HEK293 (cell line): ENCODE results near the gene TUBB3.

ENCODE experiments used
- CTCF ChIA-PET: fragments of 350-600 bp; formaldehyde crosslinking; extraction: SDS; loops from one replicate; lab custom pipeline; 2021; ENCODE audit warnings: antibody characterized with exemption; lab: Yijun Ruan, JAX
- POLR2A ChIA-PET: fragments of 300-600 bp; formaldehyde crosslinking; extraction: SDS; loops from one replicate; lab custom pipeline; 2020; ENCODE audit warnings: antibody characterized with exemption, inconsistent platforms; lab: Yijun Ruan, JAX
- H3K27ac ChIP-seq: fragments of 200-500 bp; sonication (Bioruptor generic); 2 replicates; pipeline ENCODE4 v1.5.1; 2014; ENCODE audit warnings: low read depth, low read length, control low read depth, inconsistent platforms; ENCODE audit errors: extremely low read depth
- H3K36me3 ChIP-seq, 2 experiments: fragments of 200-500 bp in 1 of 2; sonication (Bioruptor generic) in 1 of 2; 1 replicate in 1 of 2; 2 replicates in 1 of 2; pipeline ENCODE4 v1.5.1; 2014 to 2017; ENCODE audit warnings: inconsistent platforms in 2 of 2, low read length in 2 of 2; ENCODE audit not compliant: control insufficient read depth in 2 of 2, insufficient read depth in 1 of 2
- H3K4me1 ChIP-seq: fragments of 200-500 bp; sonication (Bioruptor generic); 2 replicates; pipeline ENCODE4 v1.5.1; 2014; ENCODE audit warnings: mild to moderate bottlenecking, low read length, inconsistent platforms; ENCODE audit not compliant: control insufficient read depth, insufficient read depth
- H3K4me3 ChIP-seq: 2 replicates; pipeline ENCODE4 v1.5.1; 2011; ENCODE audit warnings: low read depth, mild to moderate bottlenecking, control low read depth, low read length, moderate library complexity
- H3K9me3 ChIP-seq: fragments of 200-500 bp; sonication (Bioruptor generic); 2 replicates; pipeline ENCODE4 v1.5.1; 2014; ENCODE audit warnings: low read depth, low read length, inconsistent platforms; ENCODE audit not compliant: control insufficient read depth, insufficient read depth
- MZF1 ChIP-seq: fragments of 450-650 bp; formaldehyde crosslinking; IDR thresholded peaks from 2 replicates; pipeline ENCODE4 v1.5.1; 2017; ENCODE audit warnings: missing biosample characterization, missing genetic modification characterization, borderline replicate concordance
- RBAK ChIP-seq: fragments of 450-650 bp; formaldehyde crosslinking; IDR thresholded peaks from 2 replicates; pipeline ENCODE4 v1.5.1; 2016; ENCODE audit warnings: missing biosample characterization, missing genetic modification characterization
- SETDB1 ChIP-seq: IDR thresholded peaks from one replicate; pipeline ENCODE4 v1.6.1; 2017; ENCODE audit warnings: mild to moderate bottlenecking, low read length, moderate library complexity, mixed read lengths; ENCODE audit not compliant: insufficient read length
- TCF7L2 ChIP-seq: IDR thresholded peaks from 2 replicates; pipeline ENCODE4 v1.6.1; 2011; ENCODE audit warnings: low read depth, mild to moderate bottlenecking, inconsistent platforms, low read length, moderate library complexity, borderline replicate concordance
- ZNF132 ChIP-seq: fragments of 450-650 bp; formaldehyde crosslinking; IDR thresholded peaks from 2 replicates; pipeline ENCODE4 v1.5.1; 2017; ENCODE audit warnings: missing biosample characterization, missing genetic modification characterization, borderline replicate concordance
- ZNF221 ChIP-seq: fragments of 450-650 bp; formaldehyde crosslinking; IDR thresholded peaks from 2 replicates; pipeline ENCODE4 v1.5.1; 2017; ENCODE audit warnings: missing biosample characterization, missing genetic modification characterization, borderline replicate concordance
- ZNF274 ChIP-seq, 2 experiments: fragments of 200-500 bp in 1 of 2; fragments of 450-650 bp in 1 of 2; sonication (Bioruptor generic) in 1 of 2; formaldehyde crosslinking in 1 of 2; IDR thresholded peaks; 2 replicates each; pipeline versions ENCODE4 v1.5.1 to v1.6.1; 2014 to 2016; ENCODE audit warnings: borderline replicate concordance in 1 of 2, inconsistent platforms in 1 of 2, low read length in 1 of 2, missing biosample characterization in 1 of 2, missing genetic modification characterization in 1 of 2
- ZNF335 ChIP-seq: fragments of 450-650 bp; formaldehyde crosslinking; conservative IDR thresholded peaks from 2 replicates; pipeline ENCODE4 v1.5.1; 2016; ENCODE audit warnings: missing biosample characterization, missing genetic modification characterization
- ZNF37A ChIP-seq: fragments of 450-650 bp; IDR thresholded peaks from 2 replicates; pipeline ENCODE4 v1.5.1; 2018; ENCODE audit warnings: missing biosample characterization, missing genetic modification characterization
- ZNF394 ChIP-seq: fragments of 450-650 bp; formaldehyde crosslinking; IDR thresholded peaks from 2 replicates; pipeline ENCODE4 v1.5.1; 2016; ENCODE audit warnings: missing biosample characterization, missing genetic modification characterization, mild to moderate bottlenecking, moderate library complexity, borderline replicate concordance
- ZNF404 ChIP-seq: fragments of 450-650 bp; formaldehyde crosslinking; IDR thresholded peaks from 2 replicates; pipeline ENCODE4 v1.5.1; 2017; ENCODE audit warnings: missing biosample characterization, missing genetic modification characterization
- ZNF416 ChIP-seq: fragments of 450-650 bp; formaldehyde crosslinking; IDR thresholded peaks from 2 replicates; pipeline ENCODE4 v1.5.1; 2016; ENCODE audit warnings: missing biosample characterization, missing genetic modification characterization
- ZNF555 ChIP-seq: fragments of 450-650 bp; formaldehyde crosslinking; conservative IDR thresholded peaks from 2 replicates; pipeline ENCODE4 v1.5.1; 2017; ENCODE audit warnings: missing biosample characterization, mild to moderate bottlenecking, missing genetic modification characterization, inconsistent platforms
- ZNF658 ChIP-seq: fragments of 450-650 bp; formaldehyde crosslinking; IDR thresholded peaks from 2 replicates; pipeline ENCODE4; 2016; ENCODE audit warnings: missing biosample characterization, missing genetic modification characterization
- ZNF701 ChIP-seq: fragments of 450-650 bp; formaldehyde crosslinking; IDR thresholded peaks from 2 replicates; pipeline ENCODE4 v1.5.1; 2016; ENCODE audit warnings: missing biosample characterization, missing genetic modification characterization
- TF ChIP-seq, protein P1 (sequence below): fragments of 450-650 bp; formaldehyde crosslinking; IDR thresholded peaks from 2 replicates; pipeline ENCODE4 v1.5.1; 2016; ENCODE audit warnings: missing biosample characterization, missing genetic modification characterization
- TF ChIP-seq, protein P2 (sequence below): fragments of 450-650 bp; formaldehyde crosslinking; IDR thresholded peaks from 2 replicates; pipeline ENCODE4 v1.5.1; 2016; ENCODE audit warnings: missing biosample characterization, missing genetic modification characterization, borderline replicate concordance
- TF ChIP-seq, protein P3 (sequence below): fragments of 450-650 bp; formaldehyde crosslinking; IDR thresholded peaks from 2 replicates; pipeline ENCODE4 v1.5.1; 2017; ENCODE audit warnings: missing biosample characterization, missing genetic modification characterization
- TF ChIP-seq, protein P4 (sequence below): IDR thresholded peaks from 2 replicates; pipeline ENCODE4 v1.6.1; 2011; ENCODE audit warnings: mild to moderate bottlenecking, low read depth, low read length, borderline replicate concordance
- TF ChIP-seq, protein P5 (sequence below): fragments of 450-650 bp; formaldehyde crosslinking; IDR thresholded peaks from 2 replicates; pipeline ENCODE4 v1.5.1; 2017; ENCODE audit warnings: missing biosample characterization, mild to moderate bottlenecking, missing genetic modification characterization, moderate library complexity

Gene TUBB3

DNA sequence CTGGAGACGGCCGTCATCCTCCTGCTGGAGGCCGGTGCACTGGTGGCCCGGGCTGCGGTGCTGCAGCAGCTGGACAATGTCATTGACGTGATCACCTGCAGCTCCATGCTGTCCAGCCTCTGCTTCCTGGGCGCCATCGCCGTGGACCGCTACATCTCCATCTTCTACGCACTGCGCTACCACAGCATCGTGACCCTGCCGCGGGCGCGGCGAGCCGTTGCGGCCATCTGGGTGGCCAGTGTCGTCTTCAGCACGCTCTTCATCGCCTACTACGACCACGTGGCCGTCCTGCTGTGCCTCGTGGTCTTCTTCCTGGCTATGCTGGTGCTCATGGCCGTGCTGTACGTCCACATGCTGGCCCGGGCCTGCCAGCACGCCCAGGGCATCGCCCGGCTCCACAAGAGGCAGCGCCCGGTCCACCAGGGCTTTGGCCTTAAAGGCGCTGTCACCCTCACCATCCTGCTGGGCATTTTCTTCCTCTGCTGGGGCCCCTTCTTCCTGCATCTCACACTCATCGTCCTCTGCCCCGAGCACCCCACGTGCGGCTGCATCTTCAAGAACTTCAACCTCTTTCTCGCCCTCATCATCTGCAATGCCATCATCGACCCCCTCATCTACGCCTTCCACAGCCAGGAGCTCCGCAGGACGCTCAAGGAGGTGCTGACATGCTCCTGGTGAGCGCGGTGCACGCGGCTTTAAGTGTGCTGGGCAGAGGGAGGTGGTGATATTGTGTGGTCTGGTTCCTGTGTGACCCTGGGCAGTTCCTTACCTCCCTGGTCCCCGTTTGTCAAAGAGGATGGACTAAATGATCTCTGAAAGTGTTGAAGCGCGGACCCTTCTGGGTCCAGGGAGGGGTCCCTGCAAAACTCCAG, 3.4 kb upstream of the TUBB3 start:
- POLR2A ChIA-PET, result interaction anchor here (0.8 kb wide), 1 partner anchor 10 kb away, joined by 3 read pairs; no protein-coding TSS in a partner anchor
- peaks cover 28% of the 10 kb centered on the region for H3K4me1 ChIP-seq
- TF ChIP-seq, protein P1, sequence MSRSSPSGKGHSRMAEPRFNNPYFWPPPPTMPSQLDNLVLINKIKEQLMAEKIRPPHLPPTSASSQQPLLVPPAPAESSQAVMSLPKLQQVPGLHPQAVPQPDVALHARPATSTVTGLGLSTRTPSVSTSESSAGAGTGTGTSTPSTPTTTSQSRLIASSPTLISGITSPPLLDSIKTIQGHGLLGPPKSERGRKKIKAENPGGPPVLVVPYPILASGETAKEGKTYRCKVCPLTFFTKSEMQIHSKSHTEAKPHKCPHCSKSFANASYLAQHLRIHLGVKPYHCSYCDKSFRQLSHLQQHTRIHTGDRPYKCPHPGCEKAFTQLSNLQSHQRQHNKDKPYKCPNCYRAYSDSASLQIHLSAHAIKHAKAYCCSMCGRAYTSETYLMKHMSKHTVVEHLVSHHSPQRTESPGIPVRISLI, result no peak
- TF ChIP-seq ZNF37A (tag by site-specific recombination), result no peak
- TF ChIP-seq, protein P2, sequence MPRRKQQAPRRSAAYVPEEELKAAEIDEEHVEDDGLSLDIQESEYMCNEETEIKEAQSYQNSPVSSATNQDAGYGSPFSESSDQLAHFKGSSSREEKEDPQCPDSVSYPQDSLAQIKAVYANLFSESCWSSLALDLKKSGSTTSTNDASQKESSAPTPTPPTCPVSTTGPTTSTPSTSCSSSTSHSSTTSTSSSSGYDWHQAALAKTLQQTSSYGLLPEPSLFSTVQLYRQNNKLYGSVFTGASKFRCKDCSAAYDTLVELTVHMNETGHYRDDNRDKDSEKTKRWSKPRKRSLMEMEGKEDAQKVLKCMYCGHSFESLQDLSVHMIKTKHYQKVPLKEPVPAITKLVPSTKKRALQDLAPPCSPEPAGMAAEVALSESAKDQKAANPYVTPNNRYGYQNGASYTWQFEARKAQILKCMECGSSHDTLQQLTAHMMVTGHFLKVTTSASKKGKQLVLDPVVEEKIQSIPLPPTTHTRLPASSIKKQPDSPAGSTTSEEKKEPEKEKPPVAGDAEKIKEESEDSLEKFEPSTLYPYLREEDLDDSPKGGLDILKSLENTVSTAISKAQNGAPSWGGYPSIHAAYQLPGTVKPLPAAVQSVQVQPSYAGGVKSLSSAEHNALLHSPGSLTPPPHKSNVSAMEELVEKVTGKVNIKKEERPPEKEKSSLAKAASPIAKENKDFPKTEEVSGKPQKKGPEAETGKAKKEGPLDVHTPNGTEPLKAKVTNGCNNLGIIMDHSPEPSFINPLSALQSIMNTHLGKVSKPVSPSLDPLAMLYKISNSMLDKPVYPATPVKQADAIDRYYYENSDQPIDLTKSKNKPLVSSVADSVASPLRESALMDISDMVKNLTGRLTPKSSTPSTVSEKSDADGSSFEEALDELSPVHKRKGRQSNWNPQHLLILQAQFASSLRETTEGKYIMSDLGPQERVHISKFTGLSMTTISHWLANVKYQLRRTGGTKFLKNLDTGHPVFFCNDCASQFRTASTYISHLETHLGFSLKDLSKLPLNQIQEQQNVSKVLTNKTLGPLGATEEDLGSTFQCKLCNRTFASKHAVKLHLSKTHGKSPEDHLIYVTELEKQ (tag by site-specific recombination), result no peak
- no peak for TF ChIP-seq ZNF132 (tag by site-specific recombination)
- TF ChIP-seq, protein P3, sequence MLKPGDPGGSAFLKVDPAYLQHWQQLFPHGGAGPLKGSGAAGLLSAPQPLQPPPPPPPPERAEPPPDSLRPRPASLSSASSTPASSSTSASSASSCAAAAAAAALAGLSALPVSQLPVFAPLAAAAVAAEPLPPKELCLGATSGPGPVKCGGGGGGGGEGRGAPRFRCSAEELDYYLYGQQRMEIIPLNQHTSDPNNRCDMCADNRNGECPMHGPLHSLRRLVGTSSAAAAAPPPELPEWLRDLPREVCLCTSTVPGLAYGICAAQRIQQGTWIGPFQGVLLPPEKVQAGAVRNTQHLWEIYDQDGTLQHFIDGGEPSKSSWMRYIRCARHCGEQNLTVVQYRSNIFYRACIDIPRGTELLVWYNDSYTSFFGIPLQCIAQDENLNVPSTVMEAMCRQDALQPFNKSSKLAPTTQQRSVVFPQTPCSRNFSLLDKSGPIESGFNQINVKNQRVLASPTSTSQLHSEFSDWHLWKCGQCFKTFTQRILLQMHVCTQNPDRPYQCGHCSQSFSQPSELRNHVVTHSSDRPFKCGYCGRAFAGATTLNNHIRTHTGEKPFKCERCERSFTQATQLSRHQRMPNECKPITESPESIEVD, result no peak
- no peak for TF ChIP-seq TCF7L2
- no peak for TF ChIP-seq ZNF701 (tag by site-specific recombination)
- TF ChIP-seq ZNF416 (tag by site-specific recombination), result no peak
- no peak for TF ChIP-seq SETDB1
- no peak for TF ChIP-seq ZNF658 (tag by site-specific recombination)
- TF ChIP-seq MZF1 (tag by site-specific recombination), result no peak
- no peak for TF ChIP-seq ZNF555 (tag by site-specific recombination)
- TF ChIP-seq, protein P4, sequence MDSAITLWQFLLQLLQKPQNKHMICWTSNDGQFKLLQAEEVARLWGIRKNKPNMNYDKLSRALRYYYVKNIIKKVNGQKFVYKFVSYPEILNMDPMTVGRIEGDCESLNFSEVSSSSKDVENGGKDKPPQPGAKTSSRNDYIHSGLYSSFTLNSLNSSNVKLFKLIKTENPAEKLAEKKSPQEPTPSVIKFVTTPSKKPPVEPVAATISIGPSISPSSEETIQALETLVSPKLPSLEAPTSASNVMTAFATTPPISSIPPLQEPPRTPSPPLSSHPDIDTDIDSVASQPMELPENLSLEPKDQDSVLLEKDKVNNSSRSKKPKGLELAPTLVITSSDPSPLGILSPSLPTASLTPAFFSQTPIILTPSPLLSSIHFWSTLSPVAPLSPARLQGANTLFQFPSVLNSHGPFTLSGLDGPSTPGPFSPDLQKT, result no peak
- no peak overlapping the region for H3K4me3 ChIP-seq
- no peaks in the 10 kb centered on the region for H3K36me3 ChIP-seq
- H3K27ac ChIP-seq, result no peak overlapping the region
- H3K9me3 ChIP-seq, result no peaks in the 10 kb centered on the region
- CTCF ChIA-PET, result interaction anchor here (1.7 kb wide), 1 partner anchor 10 kb away, joined by 8 read pairs; no protein-coding TSS in a partner anchor

DNA sequence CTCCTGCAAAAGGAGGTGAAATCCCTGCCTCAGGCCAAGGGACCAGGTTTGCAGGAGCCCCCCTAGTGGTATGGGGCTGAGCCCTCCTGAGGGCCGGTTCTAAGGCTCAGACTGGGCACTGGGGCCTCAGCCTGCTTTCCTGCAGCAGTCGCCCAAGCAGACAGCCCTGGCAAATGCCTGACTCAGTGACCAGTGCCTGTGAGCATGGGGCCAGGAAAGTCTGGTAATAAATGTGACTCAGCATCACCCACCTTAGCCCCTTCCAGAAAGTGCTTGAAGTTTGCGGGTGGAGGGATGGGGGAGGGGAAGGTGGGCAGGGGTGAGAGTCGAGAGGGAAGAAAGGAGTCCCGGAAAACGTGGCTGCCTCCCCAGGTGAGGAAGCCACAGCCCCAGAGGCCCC, 2.4 kb upstream of the TUBB3 start:
- peak overlapping the region; percentile 16; the same call in 1 of the 2 replicates for H3K27ac ChIP-seq
- H3K4me1 ChIP-seq, result peaks cover 28% of the 10 kb centered on the region
- no peaks in the 10 kb centered on the region for H3K36me3 ChIP-seq
- POLR2A ChIA-PET, result no interaction called here
- no peak overlapping the region for H3K4me3 ChIP-seq
- CTCF ChIA-PET, result no interaction called here
- no peaks in the 10 kb centered on the region for H3K9me3 ChIP-seq
- TF ChIP-seq, protein P5, sequence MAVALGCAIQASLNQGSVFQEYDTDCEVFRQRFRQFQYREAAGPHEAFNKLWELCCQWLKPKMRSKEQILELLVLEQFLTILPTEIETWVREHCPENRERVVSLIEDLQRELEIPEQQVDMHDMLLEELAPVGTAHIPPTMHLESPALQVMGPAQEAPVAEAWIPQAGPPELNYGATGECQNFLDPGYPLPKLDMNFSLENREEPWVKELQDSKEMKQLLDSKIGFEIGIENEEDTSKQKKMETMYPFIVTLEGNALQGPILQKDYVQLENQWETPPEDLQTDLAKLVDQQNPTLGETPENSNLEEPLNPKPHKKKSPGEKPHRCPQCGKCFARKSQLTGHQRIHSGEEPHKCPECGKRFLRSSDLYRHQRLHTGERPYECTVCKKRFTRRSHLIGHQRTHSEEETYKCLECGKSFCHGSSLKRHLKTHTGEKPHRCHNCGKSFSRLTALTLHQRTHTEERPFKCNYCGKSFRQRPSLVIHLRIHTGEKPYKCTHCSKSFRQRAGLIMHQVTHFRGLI (tag by site-specific recombination), result no peak
- TF ChIP-seq ZNF404 (tag by site-specific recombination), result no peak
- no peak for TF ChIP-seq RBAK (tag by site-specific recombination)
- peak; percentile 54 for TF ChIP-seq ZNF335 (tag by site-specific recombination)
- no peak for TF ChIP-seq ZNF274 (IDR thresholded peaks at IDR 0.05; ENCODE audit: low read length)
- no peak for TF ChIP-seq ZNF274 (tag by site-specific recombination; IDR thresholded peaks at IDR 0.05; ENCODE audit: borderline replicate concordance)
- TF ChIP-seq ZNF394, result no peak
- TF ChIP-seq, protein P3, result no peak
- TF ChIP-seq ZNF221 (tag by site-specific recombination), result no peak
